GM12878 (cell line): ENCODE results near the gene RPL36. TPM values are rescaled to one million over a fixed set of nuclear protein-coding genes. Genes with fewer than 3 reads are reported as not detected.

Experiments used
- ATAC-seq: fragments of 200-7000 bp; cut with Tn5 transposase; 3 replicates; pipeline ENCODE4 v1.9.1; 2020; ENCODE audit warnings: mild to moderate bottlenecking, moderate library complexity
- BruUV-seq: library from RNA; stranded (reverse); fragments of 400-500 nt; replicated peaks from 2 replicates; lab custom pipeline; 2021; lab: Mats Ljungman, UMichigan
- CTCF ChIA-PET: fragments of 300-600 bp; sonication (Branson Sonifier 250); formaldehyde crosslinking; extraction: SDS; loops from one replicate; lab custom pipeline; 2021; ENCODE audit warnings: inconsistent platforms; lab: Yijun Ruan, JAX
- POLR2A ChIA-PET: fragments of 350-600 bp; formaldehyde crosslinking; extraction: SDS; loops from one replicate; lab custom pipeline; 2021; ENCODE audit warnings: inconsistent platforms; lab: Charles Lee
- RAD21 ChIA-PET: fragments of 300-600 bp; sonication (Branson Sonifier 250); formaldehyde crosslinking; loops from one replicate; lab custom pipeline; 2023; ENCODE audit warnings: antibody characterized with exemption; ENCODE audit not compliant: unreplicated experiment; lab: Charles Lee
- SMC1A ChIA-PET: fragments of 300-600 bp; sonication (Branson Sonifier 250); formaldehyde crosslinking; loops from one replicate; lab custom pipeline; 2023; ENCODE audit not compliant: unreplicated experiment, uncharacterized antibody; lab: Charles Lee
- DNase-seq: peaks from one replicate; pipeline ENCODE4 v3.0.0-alpha.2; 2011; ENCODE audit warnings: low read depth, low spot score
- FAIRE-seq: peaks from 3 replicates; lab custom pipeline; 2011; peaks lifted over from hg19 to GRCh38; lab: Jason Lieb, UNC
- H2AFZ ChIP-seq: 2 replicates; pipeline ENCODE4 v1.6.0; 2011; ENCODE audit warnings: low read depth, low read length, control low read depth; ENCODE audit not compliant: control insufficient read depth
- H3K27ac ChIP-seq: 2 replicates; pipeline ENCODE4 v1.5.1; 2011; ENCODE audit warnings: control low read depth; ENCODE audit not compliant: control insufficient read depth, insufficient read depth
- H3K27me3 ChIP-seq, 2 experiments: replicated peaks in 1 of 2; 2 replicates each; pipeline versions ENCODE4 v1.6.0 to v1.6.1; 2011; ENCODE audit warnings: low read length in 1 of 2; ENCODE audit not compliant: control insufficient read depth in 2 of 2, insufficient read depth in 2 of 2
- H3K36me3 ChIP-seq, 2 experiments: 2 replicates each; pipeline ENCODE4 v1.5.1; 2011; ENCODE audit warnings: low read length in 1 of 2; ENCODE audit not compliant: control insufficient read depth in 2 of 2, insufficient read depth in 2 of 2
- H3K4me1 ChIP-seq: 2 replicates; pipeline ENCODE4 v1.6.1; 2011; ENCODE audit warnings: mild to moderate bottlenecking, low read length, moderate library complexity, mixed read lengths; ENCODE audit not compliant: control insufficient read depth, insufficient read depth
- H3K4me2 ChIP-seq: 2 replicates; pipeline ENCODE4 v1.6.0; 2011; ENCODE audit warnings: control low read depth; ENCODE audit not compliant: control insufficient read depth, insufficient read depth
- H3K4me3 ChIP-seq: fragments of 200-600 bp; sonication (generic); 2 replicates; pipeline ENCODE4 v1.5.1; 2016
- H3K79me2 ChIP-seq: 2 replicates; pipeline ENCODE4 v1.6.0; 2011; ENCODE audit warnings: low read length; ENCODE audit not compliant: control insufficient read depth, insufficient read depth
- H3K9ac ChIP-seq: 2 replicates; pipeline ENCODE4 v1.8.0; 2011; ENCODE audit warnings: low read length, control low read depth, mixed read lengths; ENCODE audit not compliant: control insufficient read depth, insufficient read depth
- H3K9me3 ChIP-seq: replicated peaks from 3 replicates; pipeline ENCODE4 v1.5.1; 2011; ENCODE audit warnings: mild to moderate bottlenecking, low read length; ENCODE audit not compliant: control insufficient read depth, insufficient read depth
- H4K20me1 ChIP-seq: 2 replicates; pipeline ENCODE4 v1.6.0; 2011; ENCODE audit not compliant: control insufficient read depth, insufficient read depth
- BRCA1 ChIP-seq: IDR thresholded peaks from 2 replicates; pipeline ENCODE4 v1.6.1; 2011; ENCODE audit warnings: low read depth, low read length, improper control_type of control experiment
- CEBPB ChIP-seq, 2 experiments: fragments of 150-350 bp in 1 of 2; IDR thresholded peaks; 2 replicates each; pipeline ENCODE4 v1.6.1; 2012 to 2014; ENCODE audit warnings: low read depth in 2 of 2, low read length in 2 of 2, borderline replicate concordance in 1 of 2, inconsistent platforms in 1 of 2
- NFXL1 ChIP-seq: fragments of 450-650 bp; IDR thresholded peaks from 2 replicates; pipeline ENCODE4 v1.6.1; 2017; ENCODE audit warnings: antibody characterized with exemption, mild to moderate bottlenecking, borderline replicate concordance
- SUZ12 ChIP-seq: fragments of 200-600 bp; sonication (generic); IDR thresholded peaks from one replicate; pipeline ENCODE4 v1.6.1; 2018; ENCODE audit warnings: antibody characterized with exemption, mild to moderate bottlenecking; ENCODE audit not compliant: unreplicated experiment
- YBX1 ChIP-seq: fragments of 450-650 bp; IDR thresholded peaks from 2 replicates; pipeline ENCODE4 v1.6.1; 2016; ENCODE audit warnings: antibody characterized with exemption
- YY1 ChIP-seq: IDR thresholded peaks from 2 replicates; pipeline ENCODE4 v1.6.1; 2011; ENCODE audit warnings: low read depth, mild to moderate bottlenecking, low read length
- WGBS: methylation state at CpG from one replicate; pipeline ENCODE4 v1.1.6; 2016; ENCODE audit warnings: low lambda C conversion rate; ENCODE audit not compliant: insufficient replicate concordance, insufficient coverage; ENCODE audit errors: missing lambda C conversion rate; 5-methylcytosine and 5-hydroxymethylcytosine counted together
- in situ Hi-C: fragments of 300-500 bp; cut with MboI; formaldehyde crosslinking; loops from 9 replicates; pipeline ENCODE4 v1.14.3; 2018; ENCODE audit warnings: mixed read lengths
- intact Hi-C: fragments of 100-400 bp; cut with micrococcal nuclease; formaldehyde crosslinking; loops from one replicate; pipeline ENCODE4 v1.14.2; 2022; ENCODE audit not compliant: unreplicated experiment
- polyA plus RNA-seq, 11 experiments: library from polyadenylated mRNA; depleted of rRNA in 4 of 11; unstranded in 6 of 11; stranded (reverse) in 5 of 11; fragments of >200 nt; fragmentation: Nextera tagmentation in 4 of 11; fragmentation: Illumina TruSeq in 1 of 11; extraction: Ambion mirVana in 4 of 11; extraction: Trizol in 1 of 11; gene quantifications; 1 replicate in 1 of 11; 2 replicates in 10 of 11; pipeline versions ENCODE4 v1.2.1 to v1.2.3, GENCODE V29; 2011 to 2016; ENCODE audit warnings: inconsistent platforms in 2 of 11, missing spikeins in 2 of 11, low read depth in 1 of 11
- total RNA-seq, 4 experiments: library from RNA; depleted of rRNA in 3 of 4; stranded (reverse); fragments of >200 nt in 3 of 4; fragmentation: Illumina TruSeq in 1 of 4; extraction: Trizol in 1 of 4; gene quantifications; 2 replicates each; pipeline versions ENCODE4 v1.2.1 to v1.2.3, GENCODE V29; 2013 to 2021

RPL36 gene
- total and polyA plus RNA-seq, 10 of the 15 experiments (the other 5 are each of a cell fraction or from before 2014, with no cell fraction given), result 374 to 4,942 (median 2,053) TPM

DNA sequence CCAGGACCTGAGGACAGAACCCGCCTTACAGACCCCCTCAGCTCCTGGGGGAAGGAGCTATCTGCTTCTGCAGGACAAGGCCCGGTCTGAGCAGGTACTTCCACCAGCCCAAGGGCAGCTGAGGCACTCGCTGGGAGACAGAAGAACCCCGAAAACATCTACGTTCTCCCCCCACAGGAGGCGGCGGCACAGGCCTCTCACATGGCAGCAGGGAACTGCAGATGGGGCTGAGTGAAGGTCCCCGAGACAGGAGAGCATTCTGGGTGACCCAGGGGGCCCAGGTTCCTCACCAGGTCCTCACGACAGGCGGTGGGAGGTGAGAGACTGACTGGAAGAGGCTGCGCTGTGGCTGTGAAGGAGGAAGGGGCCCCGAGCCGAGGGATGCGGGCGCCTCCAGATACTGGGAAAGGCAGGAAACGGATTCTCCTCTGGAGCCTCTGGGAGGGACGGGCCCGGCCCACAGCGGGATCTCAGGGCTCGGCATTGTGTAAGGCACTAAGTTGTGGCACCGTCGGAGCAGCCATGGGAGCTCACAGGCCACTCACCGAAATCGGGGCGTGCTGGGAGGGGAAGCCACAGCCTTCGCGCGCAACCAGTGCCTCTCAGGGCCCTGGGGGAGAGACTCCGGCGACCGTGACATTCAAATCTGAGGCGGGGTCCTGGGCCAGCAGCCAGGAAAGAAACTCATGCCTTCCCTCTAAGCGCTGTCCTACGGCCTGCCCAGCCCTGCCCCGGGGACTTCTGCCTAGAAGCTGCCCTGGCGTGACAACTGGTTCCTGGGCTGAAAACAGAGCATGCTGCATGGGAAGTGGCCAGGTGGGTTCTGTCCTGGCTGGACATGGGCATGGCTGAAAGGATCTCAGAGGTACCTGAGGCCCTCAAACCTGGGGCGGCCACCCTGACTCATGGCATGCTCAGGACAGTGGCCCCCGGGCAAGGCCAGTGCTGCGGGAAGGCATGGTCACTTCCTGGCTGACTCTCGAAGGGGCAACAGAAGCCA is 14.0 kb downstream of the RPL36 start:
- no peak for DNase-seq
- ChIA-PET RAD21 (no interaction called here), CTCF (no interaction called here), POLR2A (interaction anchor here (0.5 kb wide), 1 partner anchor 11 kb away, joined by 3 read pairs; no protein-coding TSS in a partner anchor), SMC1A (no interaction called here)
- FAIRE-seq, result no peak
- H2AFZ ChIP-seq, result no peak overlapping the region
- no peaks in the 10 kb centered on the region for H3K4me1 ChIP-seq
- intact Hi-C loops, result no loop called here
- H3K79me2 ChIP-seq, result no peaks in the 10 kb centered on the region
- H3K36me3 ChIP-seq, result peaks cover 29 to 44% of the 10 kb centered on the region in 2 experiments
- no peak for ATAC-seq
- H3K27ac ChIP-seq, result no peak overlapping the region
- H3K27me3 ChIP-seq, result no peaks in the 10 kb centered on the region
- in situ Hi-C loops, result no loop called here
- H3K9ac ChIP-seq, result no peak overlapping the region
- WGBS, result 95% methylated on average over 40 of the region's 40 CpGs
- no peak overlapping the region for H3K4me3 ChIP-seq
- BruUV-seq, result no TSS peak
- TF ChIP-seq SUZ12 (no peak), CEBPB (IDR thresholded peaks at IDR 0.05; ENCODE audit: borderline replicate concordance in 1 of 2, low read depth in 2 of 2, low read length in 2 of 2) (no peak), BRCA1 (no peak), YY1 (no peak), YBX1 (no peak), NFXL1 (no peak)
- no peak overlapping the region for H3K4me2 ChIP-seq
- no peaks in the 10 kb centered on the region for H4K20me1 ChIP-seq
- H3K9me3 ChIP-seq, result no peaks in the 10 kb centered on the region; the same call in 2 of the 3 replicates
